ENCODE measurements around the gene LEPR. TPM values are rescaled to one million over a fixed set of nuclear protein-coding genes. Genes with fewer than 3 reads are reported as not detected.

The LEPR gene
- total RNA-seq, 4 donors from 2014 or later: 3.9 to 12.4 (median 6.7) TPM

DNA sequence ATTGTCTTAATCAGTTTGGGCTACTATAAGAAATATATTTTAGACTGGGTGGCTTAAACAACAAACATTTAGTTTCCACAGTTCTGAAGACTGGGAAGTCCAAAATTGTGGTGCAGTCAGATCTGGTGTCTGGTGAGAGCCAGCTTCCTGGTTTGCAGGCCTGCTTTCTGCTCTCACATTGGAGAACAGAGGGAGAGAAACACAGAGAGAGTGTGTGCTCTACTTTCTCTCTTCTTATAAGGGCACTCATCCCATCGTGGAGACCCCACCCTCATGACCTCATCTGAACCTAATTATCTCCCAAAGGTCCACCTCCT, 4.1 kb downstream of the LEPR start:
- Histone ChIP-seq H3K9me3 (no peaks in the 10 kb centered on the region), H3K4me3 (no peak overlapping the region), H3K36me3 (peaks cover 32% of the 10 kb centered on the region), H3K27me3 (no peaks in the 10 kb centered on the region), H3K4me1 (peaks cover 42% of the 10 kb centered on the region), H3K27ac (peak overlapping the region; percentile 47)
- TF ChIP-seq POLR2A (IDR thresholded peaks at IDR 0.05) (no peak), POLR2AphosphoS5 (IDR thresholded peaks at IDR 0.05) (no peak), EP300 (IDR thresholded peaks at IDR 0.05) (no peak)
- TF ChIP-seq, protein P1, sequence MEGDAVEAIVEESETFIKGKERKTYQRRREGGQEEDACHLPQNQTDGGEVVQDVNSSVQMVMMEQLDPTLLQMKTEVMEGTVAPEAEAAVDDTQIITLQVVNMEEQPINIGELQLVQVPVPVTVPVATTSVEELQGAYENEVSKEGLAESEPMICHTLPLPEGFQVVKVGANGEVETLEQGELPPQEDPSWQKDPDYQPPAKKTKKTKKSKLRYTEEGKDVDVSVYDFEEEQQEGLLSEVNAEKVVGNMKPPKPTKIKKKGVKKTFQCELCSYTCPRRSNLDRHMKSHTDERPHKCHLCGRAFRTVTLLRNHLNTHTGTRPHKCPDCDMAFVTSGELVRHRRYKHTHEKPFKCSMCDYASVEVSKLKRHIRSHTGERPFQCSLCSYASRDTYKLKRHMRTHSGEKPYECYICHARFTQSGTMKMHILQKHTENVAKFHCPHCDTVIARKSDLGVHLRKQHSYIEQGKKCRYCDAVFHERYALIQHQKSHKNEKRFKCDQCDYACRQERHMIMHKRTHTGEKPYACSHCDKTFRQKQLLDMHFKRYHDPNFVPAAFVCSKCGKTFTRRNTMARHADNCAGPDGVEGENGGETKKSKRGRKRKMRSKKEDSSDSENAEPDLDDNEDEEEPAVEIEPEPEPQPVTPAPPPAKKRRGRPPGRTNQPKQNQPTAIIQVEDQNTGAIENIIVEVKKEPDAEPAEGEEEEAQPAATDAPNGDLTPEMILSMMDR (IDR thresholded peaks at IDR 0.05): no peak
- 68% methylated on average over 1 of the region's 1 CpG for WGBS
- no peak for DNase-seq (ENCODE audit: low spot score in 2 of 2)

GRCh38 chr1:65425006-65425405, 4.5 kb downstream of the LEPR start:
- Histone ChIP-seq H3K27me3 (no peaks in the 10 kb centered on the region), H3K27ac (no peak overlapping the region), H3K4me3 (no peak overlapping the region), H3K36me3 (peaks cover 32% of the 10 kb centered on the region), H3K9me3 (no peaks in the 10 kb centered on the region), H3K4me1 (peaks cover 44% of the 10 kb centered on the region)
- 97% methylated on average over 2 of the region's 2 CpGs for WGBS
- DNase-seq (ENCODE audit: low spot score in 2 of 2): no peak
- no peak for TF ChIP-seq POLR2A (IDR thresholded peaks at IDR 0.05)
- no peak for TF ChIP-seq EP300 (IDR thresholded peaks at IDR 0.05)
- no peak for TF ChIP-seq POLR2AphosphoS5 (IDR thresholded peaks at IDR 0.05)
- TF ChIP-seq, protein P1 (IDR thresholded peaks at IDR 0.05): no peak

GRCh38 chr1:65425697-65426096, 5.2 kb downstream of the LEPR start:
- Histone ChIP-seq H3K27ac (no peak overlapping the region), H3K9me3 (no peaks in the 10 kb centered on the region), H3K4me3 (no peak overlapping the region), H3K4me1 (peaks cover 49% of the 10 kb centered on the region), H3K27me3 (no peaks in the 10 kb centered on the region), H3K36me3 (peaks cover 32% of the 10 kb centered on the region)
- WGBS: 93% methylated on average over 3 of the region's 3 CpGs
- DNase-seq (ENCODE audit: low spot score in 2 of 2): no peak
- TF ChIP-seq, protein P1 (IDR thresholded peaks at IDR 0.05): no peak
- TF ChIP-seq POLR2AphosphoS5 (IDR thresholded peaks at IDR 0.05): no peak
- TF ChIP-seq EP300 (IDR thresholded peaks at IDR 0.05): no peak
- TF ChIP-seq POLR2A (IDR thresholded peaks at IDR 0.05): no peak

- 99% methylated on average over 2 of the region's 2 CpGs for WGBS
- Histone ChIP-seq H3K9me3 (no peaks in the 10 kb centered on the region), H3K36me3 (peaks cover 44% of the 10 kb centered on the region), H3K27ac (peak overlapping the region; percentile 32), H3K4me3 (no peak overlapping the region), H3K4me1 (peaks cover 31% of the 10 kb centered on the region), H3K27me3 (no peaks in the 10 kb centered on the region)
- DNase-seq (ENCODE audit: low spot score in 2 of 2): no peak
- no peak for TF ChIP-seq EP300 (IDR thresholded peaks at IDR 0.05)
- TF ChIP-seq, protein P1 (IDR thresholded peaks at IDR 0.05): no peak
- no peak for TF ChIP-seq POLR2A (IDR thresholded peaks at IDR 0.05)
- no peak for TF ChIP-seq POLR2AphosphoS5 (IDR thresholded peaks at IDR 0.05)
Measured at GRCh38 chr1:65429078-65429477, 8.6 kb downstream of the LEPR start.

- 56% methylated on average over 7 of the region's 7 CpGs for WGBS
- DNase-seq (ENCODE audit: low spot score in 2 of 2): no peak
- peaks cover 49% of the 10 kb centered on the region for H3K36me3 ChIP-seq
- no peaks in the 10 kb centered on the region for H3K27me3 ChIP-seq
- TF ChIP-seq, protein P1 (IDR thresholded peaks at IDR 0.05): no peak
- TF ChIP-seq POLR2AphosphoS5 (IDR thresholded peaks at IDR 0.05) (peak in 2 of 3 donors; percentile 17 to 72), POLR2A (IDR thresholded peaks at IDR 0.05) (no peak), EP300 (IDR thresholded peaks at IDR 0.05) (no peak)
- H3K9me3 ChIP-seq: no peaks in the 10 kb centered on the region
- H3K4me1 ChIP-seq: peaks cover 28% of the 10 kb centered on the region
- H3K27ac ChIP-seq: peak overlapping the region; percentile 62
- no peak overlapping the region for H3K4me3 ChIP-seq
Measured at GRCh38 chr1:65429806-65430205, 9.3 kb downstream of the LEPR start.
